ENCODE data around the gene CDH12.

GRCh38 chr5:22319798-22320197, 533.3 kb downstream of the CDH12 start:
- TF ChIP-seq, protein P1, sequence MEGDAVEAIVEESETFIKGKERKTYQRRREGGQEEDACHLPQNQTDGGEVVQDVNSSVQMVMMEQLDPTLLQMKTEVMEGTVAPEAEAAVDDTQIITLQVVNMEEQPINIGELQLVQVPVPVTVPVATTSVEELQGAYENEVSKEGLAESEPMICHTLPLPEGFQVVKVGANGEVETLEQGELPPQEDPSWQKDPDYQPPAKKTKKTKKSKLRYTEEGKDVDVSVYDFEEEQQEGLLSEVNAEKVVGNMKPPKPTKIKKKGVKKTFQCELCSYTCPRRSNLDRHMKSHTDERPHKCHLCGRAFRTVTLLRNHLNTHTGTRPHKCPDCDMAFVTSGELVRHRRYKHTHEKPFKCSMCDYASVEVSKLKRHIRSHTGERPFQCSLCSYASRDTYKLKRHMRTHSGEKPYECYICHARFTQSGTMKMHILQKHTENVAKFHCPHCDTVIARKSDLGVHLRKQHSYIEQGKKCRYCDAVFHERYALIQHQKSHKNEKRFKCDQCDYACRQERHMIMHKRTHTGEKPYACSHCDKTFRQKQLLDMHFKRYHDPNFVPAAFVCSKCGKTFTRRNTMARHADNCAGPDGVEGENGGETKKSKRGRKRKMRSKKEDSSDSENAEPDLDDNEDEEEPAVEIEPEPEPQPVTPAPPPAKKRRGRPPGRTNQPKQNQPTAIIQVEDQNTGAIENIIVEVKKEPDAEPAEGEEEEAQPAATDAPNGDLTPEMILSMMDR (IDR thresholded peaks at IDR 0.05): no peak
- TF ChIP-seq POLR2A (IDR thresholded peaks at IDR 0.05): no peak
- TF ChIP-seq POLR2AphosphoS5 (IDR thresholded peaks at IDR 0.05): no peak

Measured in suprapubic skin (tissue), 4 donors.